IMR-90 (cell line): Measurements from ENCODE around the gene PTRHD1. TPM values are rescaled to one million over a fixed set of nuclear protein-coding genes. Genes with fewer than 3 reads are reported as not detected.

Experiments used
- ATAC-seq: fragments of 200-7000 bp; cut with Tn5 transposase; 2 replicates; pipeline ENCODE4 v1.9.1; 2020; ENCODE audit warnings: low read depth, mild to moderate bottlenecking, moderate library complexity
- BruUV-seq: library from RNA; stranded (reverse); fragments of 400-500 nt; replicated peaks from 2 replicates; lab custom pipeline; 2021; lab: Mats Ljungman, UMichigan
- CTCF ChIA-PET: fragments of 300-600 bp; formaldehyde crosslinking; extraction: SDS; loops from one replicate; lab custom pipeline; 2021; ENCODE audit warnings: antibody characterized with exemption; lab: Yijun Ruan, JAX
- POLR2A ChIA-PET: fragments of 300-600 bp; sonication (Branson Sonifier 250); formaldehyde crosslinking; loops from one replicate; lab custom pipeline; 2022; ENCODE audit warnings: antibody characterized with exemption; ENCODE audit not compliant: unreplicated experiment; lab: Charles Lee
- DNase-seq: peaks from one replicate; pipeline ENCODE4 v3.0.0; 2013
- H2AFZ ChIP-seq: replicated peaks from 2 replicates; pipeline ENCODE3; 2013; ENCODE audit warnings: low read length, mild to moderate bottlenecking; ENCODE audit not compliant: poor library complexity
- H2AK5ac ChIP-seq: 2 replicates; pipeline ENCODE4 v1.6.1; 2013; ENCODE audit warnings: low read depth, low read length, inconsistent platforms
- H2AK9ac ChIP-seq: replicated peaks from 2 replicates; pipeline ENCODE3; 2013; ENCODE audit warnings: mild to moderate bottlenecking, low read depth, low read length, moderate library complexity; ENCODE audit not compliant: poor library complexity
- H2BK120ac ChIP-seq: 2 replicates; pipeline ENCODE4 v1.6.1; 2013; ENCODE audit warnings: low read depth, low read length, inconsistent platforms
- H2BK15ac ChIP-seq: 3 replicates; pipeline ENCODE4 v1.6.1; 2013; ENCODE audit warnings: low read depth, low read length, inconsistent platforms
- H2BK20ac ChIP-seq: 2 replicates; pipeline ENCODE4 v1.6.1; 2013; ENCODE audit warnings: low read depth, mild to moderate bottlenecking, inconsistent platforms, low read length, moderate library complexity
- H2BK5ac ChIP-seq: 2 replicates; pipeline ENCODE4 v1.6.1; 2013; ENCODE audit warnings: mild to moderate bottlenecking, low read depth, low read length, inconsistent platforms; ENCODE audit not compliant: poor library complexity, severe bottlenecking
- H3K14ac ChIP-seq: replicated peaks from 2 replicates; pipeline ENCODE4 v1.6.1; 2013; ENCODE audit warnings: low read depth, low read length, inconsistent platforms
- H3K18ac ChIP-seq: 2 replicates; pipeline ENCODE4 v1.6.1; 2013; ENCODE audit warnings: low read depth, low read length, control low read depth
- H3K23ac ChIP-seq: 2 replicates; pipeline ENCODE4 v1.6.1; 2013; ENCODE audit warnings: low read depth, low read length, inconsistent platforms
- H3K27ac ChIP-seq: 2 replicates; pipeline ENCODE4 v1.5.1; 2013; ENCODE audit warnings: mild to moderate bottlenecking, control low read depth, low read length; ENCODE audit not compliant: insufficient read depth
- H3K27me3 ChIP-seq: 2 replicates; pipeline ENCODE4 v1.6.1; 2013; ENCODE audit warnings: low read length; ENCODE audit not compliant: control insufficient read depth, insufficient read depth
- H3K36me3 ChIP-seq: 2 replicates; pipeline ENCODE4 v1.6.1; 2013; ENCODE audit warnings: low read length, mixed read lengths; ENCODE audit not compliant: control insufficient read depth, insufficient read depth
- H3K4ac ChIP-seq: 2 replicates; pipeline ENCODE4 v1.6.1; 2013; ENCODE audit warnings: low read depth, low read length, inconsistent platforms
- H3K4me1 ChIP-seq: 2 replicates; pipeline ENCODE4 v1.6.1; 2013; ENCODE audit warnings: low read length, mixed read lengths; ENCODE audit not compliant: control insufficient read depth, insufficient read depth
- H3K4me2 ChIP-seq: 2 replicates; pipeline ENCODE4 v1.6.1; 2013; ENCODE audit warnings: low read depth, mild to moderate bottlenecking, control low read depth, low read length, moderate library complexity
- H3K4me3 ChIP-seq: 2 replicates; pipeline ENCODE4 v1.5.1; 2013; ENCODE audit warnings: low read depth, mild to moderate bottlenecking, control low read depth, low read length, moderate library complexity; ENCODE audit not compliant: insufficient read depth
- H3K56ac ChIP-seq: 2 replicates; pipeline ENCODE4 v1.6.1; 2013; ENCODE audit warnings: low read length, inconsistent platforms; ENCODE audit not compliant: insufficient read depth; ENCODE audit errors: extremely low read depth
- H3K79me1 ChIP-seq, 2 experiments: 2 replicates each; pipeline ENCODE4 v1.6.1; 2013; ENCODE audit warnings: low read length in 2 of 2, inconsistent platforms in 1 of 2, low read depth in 1 of 2
- H3K9ac ChIP-seq: 2 replicates; pipeline ENCODE4 v1.6.1; 2013; ENCODE audit warnings: low read depth, low read length, control low read depth
- H3K9me1 ChIP-seq: 2 replicates; pipeline ENCODE4 v1.6.1; 2013; ENCODE audit warnings: low read length, inconsistent platforms; ENCODE audit not compliant: insufficient read depth
- H3K9me3 ChIP-seq: 2 replicates; pipeline ENCODE4 v1.6.1; 2013; ENCODE audit warnings: low read length; ENCODE audit not compliant: control insufficient read depth, insufficient read depth
- H4K20me1 ChIP-seq: 2 replicates; pipeline ENCODE4 v1.6.1; 2013; ENCODE audit warnings: low read length, inconsistent platforms; ENCODE audit not compliant: insufficient read depth
- H4K5ac ChIP-seq: 2 replicates; pipeline ENCODE4 v1.6.1; 2013; ENCODE audit warnings: mild to moderate bottlenecking, low read depth, low read length, control low read depth
- H4K8ac ChIP-seq, 2 experiments: 2 replicates each; pipeline ENCODE4 v1.6.1; 2013; ENCODE audit warnings: low read depth in 2 of 2, low read length in 2 of 2, control low read depth in 1 of 2, inconsistent platforms in 1 of 2
- H4K91ac ChIP-seq: 2 replicates; pipeline ENCODE4 v1.6.1; 2013; ENCODE audit warnings: low read depth, low read length, inconsistent platforms; ENCODE audit not compliant: insufficient read depth
- BHLHE40 ChIP-seq: fragments of 150-350 bp; IDR thresholded peaks from 2 replicates; pipeline ENCODE4 v1.6.1; 2016; ENCODE audit warnings: mild to moderate bottlenecking, low read depth, low read length
- ELK1 ChIP-seq: fragments of 150-350 bp; IDR thresholded peaks from 2 replicates; pipeline ENCODE4 v1.6.1; 2016; ENCODE audit warnings: low read depth, mild to moderate bottlenecking, low read length, moderate library complexity, borderline replicate concordance
- FOS ChIP-seq: fragments of 150-350 bp; IDR thresholded peaks from 2 replicates; pipeline ENCODE4 v1.6.1; 2016; ENCODE audit warnings: low read depth, low read length
- MAFK ChIP-seq: IDR thresholded peaks from 2 replicates; pipeline ENCODE4 v1.6.1; 2012; ENCODE audit warnings: low read depth, low read length, improper control_type of control experiment
- MAZ ChIP-seq: IDR thresholded peaks from 2 replicates; pipeline ENCODE4 v1.6.1; 2012; ENCODE audit warnings: low read depth, mild to moderate bottlenecking, low read length, improper control_type of control experiment, moderate library complexity, borderline replicate concordance
- MXI1 ChIP-seq: IDR thresholded peaks from 2 replicates; pipeline ENCODE4 v1.6.1; 2012; ENCODE audit warnings: low read depth, mild to moderate bottlenecking, low read length, moderate library complexity, borderline replicate concordance
- POLR2A ChIP-seq: IDR thresholded peaks from 2 replicates; pipeline ENCODE4 v1.6.1; 2012; ENCODE audit warnings: mild to moderate bottlenecking, low read depth, low read length
- RAD21 ChIP-seq: IDR thresholded peaks from 2 replicates; pipeline ENCODE4 v1.6.1; 2012; ENCODE audit warnings: low read length, improper control_type of control experiment
- dilution Hi-C: fragments of 300-500 bp; cut with HindIII; formaldehyde crosslinking; loops from one replicate; pipeline ENCODE4 v1.14.3; 2018; ENCODE audit warnings: low sequenced_read_pairs; ENCODE audit not compliant: unreplicated experiment
- in situ Hi-C: fragments of 300-500 bp; cut with MboI; formaldehyde crosslinking; loops from 3 replicates; pipeline ENCODE4 v1.14.3; 2019; ENCODE audit warnings: low sequenced_read_pairs, inconsistent platforms, mixed read lengths
- intact Hi-C: fragments of 100-400 bp; cut with micrococcal nuclease; formaldehyde crosslinking; loops from 2 replicates; pipeline ENCODE4 v1.10.0; 2022
- polyA plus RNA-seq, 3 experiments: library from polyadenylated mRNA; depleted of rRNA; stranded (reverse); fragments of >200 nt; gene quantifications; 2 replicates each; pipeline ENCODE4 v1.2.3, GENCODE V29; 2012; ENCODE audit warnings: low replicate concordance in 1 of 3
- total RNA-seq: library from RNA; depleted of rRNA; stranded (reverse); fragments of >200 nt; gene quantifications from 2 replicates; pipeline ENCODE4 v1.2.3, GENCODE V29; 2012
- TF ChIP-seq, protein P1 (sequence below): fragments of 150-350 bp; IDR thresholded peaks from 2 replicates; pipeline ENCODE4 v1.6.1; 2017; ENCODE audit warnings: mild to moderate bottlenecking, antibody characterized with exemption, low read length, low read depth
- TF ChIP-seq, protein P2 (sequence below): conservative IDR thresholded peaks from 2 replicates; pipeline ENCODE4 v1.5.1; 2012; ENCODE audit warnings: mild to moderate bottlenecking, low read depth, low read length, improper control_type of control experiment

Gene PTRHD1
- total and polyA plus RNA-seq, 2 of the 4 experiments (the other 2 are of a cell fraction): 11.7 to 30.9 TPM

DNA sequence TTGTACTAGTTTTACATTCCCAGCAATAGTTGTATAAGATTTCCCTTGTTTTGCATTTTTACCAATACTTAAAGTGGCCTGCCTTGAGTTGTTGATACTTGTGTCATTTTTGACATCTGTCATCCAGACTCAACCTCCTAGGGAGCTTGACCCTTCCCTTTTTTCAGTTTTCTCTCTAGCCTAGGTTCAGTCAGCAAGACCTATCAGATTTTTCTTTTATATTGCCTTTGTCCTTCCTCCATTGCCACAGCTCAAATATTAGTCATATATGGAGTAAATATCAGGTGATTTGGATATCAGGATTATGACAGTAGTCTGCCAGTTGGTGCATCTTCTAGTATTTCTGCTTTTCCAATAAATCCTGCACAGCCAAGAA, 13.5 kb upstream of the PTRHD1 start:
- Histone ChIP-seq H3K4me2 (no peak overlapping the region), H4K8ac (no peak overlapping the region; a peak in 1 of 4 replicates), H2BK5ac (peak overlapping the region; percentile 29), H3K56ac (no peak overlapping the region), H3K27me3 (no peaks in the 10 kb centered on the region), H3K79me1 (peaks cover 13 to 15% of the 10 kb centered on the region in 2 experiments; a peak in 3 of 4 replicates), H3K4me1 (peaks cover 6% of the 10 kb centered on the region; the same call in 1 of the 2 replicates), H3K4me3 (no peak overlapping the region), H3K4ac (0 out of 2 replicates have a peak overlapping the region, but pooled peaks have one; percentile 3), H2AK9ac (no peak overlapping the region), H3K27ac (no peak overlapping the region), H3K18ac (no peak overlapping the region), H2AFZ (no peak overlapping the region), H4K20me1 (no peaks in the 10 kb centered on the region; the same call in 1 of the 2 replicates), H4K5ac (peak overlapping the region; percentile 69), H4K91ac (no peak overlapping the region), H3K14ac (no peak overlapping the region), H2BK15ac (no peak overlapping the region), H3K9me1 (peaks cover 2% of the 10 kb centered on the region; the same call in 1 of the 2 replicates), H3K9me3 (peaks cover 3% of the 10 kb centered on the region; the same call in 1 of the 2 replicates), H2BK120ac (no peak overlapping the region), H2AK5ac (no peak overlapping the region), H2BK20ac (no peak overlapping the region), H3K9ac (no peak overlapping the region), H3K36me3 (no peaks in the 10 kb centered on the region), H3K23ac (no peak overlapping the region)
- BruUV-seq: no TSS peak
- DNase-seq (no peak), ATAC-seq (no peak)
- CTCF ChIA-PET: interaction anchor here (0.5 to 1.1 kb wide), 2 partner anchors 12 to 381 kb away, joined by 3 to 4 read pairs; no protein-coding TSS in a partner anchor
- dilution Hi-C loops: no loop called here
- in situ Hi-C loops: no loop called here
- TF ChIP-seq, protein P1, sequence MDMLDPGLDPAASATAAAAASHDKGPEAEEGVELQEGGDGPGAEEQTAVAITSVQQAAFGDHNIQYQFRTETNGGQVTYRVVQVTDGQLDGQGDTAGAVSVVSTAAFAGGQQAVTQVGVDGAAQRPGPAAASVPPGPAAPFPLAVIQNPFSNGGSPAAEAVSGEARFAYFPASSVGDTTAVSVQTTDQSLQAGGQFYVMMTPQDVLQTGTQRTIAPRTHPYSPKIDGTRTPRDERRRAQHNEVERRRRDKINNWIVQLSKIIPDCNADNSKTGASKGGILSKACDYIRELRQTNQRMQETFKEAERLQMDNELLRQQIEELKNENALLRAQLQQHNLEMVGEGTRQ: no peak
- TF ChIP-seq ELK1 (no peak), MAFK (no peak), MAZ (no peak), MXI1 (no peak), BHLHE40 (no peak), FOS (no peak), POLR2A (no peak), RAD21 (no peak)
- TF ChIP-seq, protein P2, sequence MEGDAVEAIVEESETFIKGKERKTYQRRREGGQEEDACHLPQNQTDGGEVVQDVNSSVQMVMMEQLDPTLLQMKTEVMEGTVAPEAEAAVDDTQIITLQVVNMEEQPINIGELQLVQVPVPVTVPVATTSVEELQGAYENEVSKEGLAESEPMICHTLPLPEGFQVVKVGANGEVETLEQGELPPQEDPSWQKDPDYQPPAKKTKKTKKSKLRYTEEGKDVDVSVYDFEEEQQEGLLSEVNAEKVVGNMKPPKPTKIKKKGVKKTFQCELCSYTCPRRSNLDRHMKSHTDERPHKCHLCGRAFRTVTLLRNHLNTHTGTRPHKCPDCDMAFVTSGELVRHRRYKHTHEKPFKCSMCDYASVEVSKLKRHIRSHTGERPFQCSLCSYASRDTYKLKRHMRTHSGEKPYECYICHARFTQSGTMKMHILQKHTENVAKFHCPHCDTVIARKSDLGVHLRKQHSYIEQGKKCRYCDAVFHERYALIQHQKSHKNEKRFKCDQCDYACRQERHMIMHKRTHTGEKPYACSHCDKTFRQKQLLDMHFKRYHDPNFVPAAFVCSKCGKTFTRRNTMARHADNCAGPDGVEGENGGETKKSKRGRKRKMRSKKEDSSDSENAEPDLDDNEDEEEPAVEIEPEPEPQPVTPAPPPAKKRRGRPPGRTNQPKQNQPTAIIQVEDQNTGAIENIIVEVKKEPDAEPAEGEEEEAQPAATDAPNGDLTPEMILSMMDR: no peak
- intact Hi-C loops: no loop called here
- POLR2A ChIA-PET: no interaction called here
